HAP-1 (cell line): ENCODE results near the gene TPD52L1.
A peak's percentile ranks its signal among the peaks of the same experiment; 100 is the strongest.

Experiments used
- DNase-seq, 2 experiments: peaks; one replicate each; pipeline ENCODE4 v3.0.0-alpha.2; 2016 to 2020; ENCODE audit warnings: low spot score in 2 of 2
- H3K27me3 ChIP-seq: fragments of 250-450 bp; sonication (Bioruptor Pico); 2 replicates; pipeline ENCODE4 v1.5.1; 2020; ENCODE audit warnings: low read depth, mild to moderate bottlenecking, moderate library complexity
- H3K36me3 ChIP-seq: fragments of 250-450 bp; sonication (Bioruptor Pico); replicated peaks from 2 replicates; pipeline ENCODE4 v1.5.1; 2020; ENCODE audit warnings: mild to moderate bottlenecking
- H3K4me1 ChIP-seq: fragments of 250-450 bp; sonication (Bioruptor Pico); 2 replicates; pipeline ENCODE4 v1.5.1; 2020; ENCODE audit warnings: mild to moderate bottlenecking
- H3K4me3 ChIP-seq: fragments of 250-450 bp; sonication (Bioruptor Pico); 2 replicates; pipeline ENCODE4 v1.5.1; 2020; ENCODE audit warnings: mild to moderate bottlenecking, moderate library complexity
- H3K9me3 ChIP-seq: fragments of 250-450 bp; sonication (Bioruptor Pico); 2 replicates; pipeline ENCODE4 v1.5.1; 2020; ENCODE audit warnings: mild to moderate bottlenecking, moderate library complexity
- in situ Hi-C: fragments of 300-500 bp; cut with MboI; formaldehyde crosslinking; loops from 3 replicates; pipeline ENCODE4 v1.14.3; 2020; ENCODE audit warnings: low sequenced_read_pairs, inconsistent platforms, mixed read lengths

Gene TPD52L1

DNA sequence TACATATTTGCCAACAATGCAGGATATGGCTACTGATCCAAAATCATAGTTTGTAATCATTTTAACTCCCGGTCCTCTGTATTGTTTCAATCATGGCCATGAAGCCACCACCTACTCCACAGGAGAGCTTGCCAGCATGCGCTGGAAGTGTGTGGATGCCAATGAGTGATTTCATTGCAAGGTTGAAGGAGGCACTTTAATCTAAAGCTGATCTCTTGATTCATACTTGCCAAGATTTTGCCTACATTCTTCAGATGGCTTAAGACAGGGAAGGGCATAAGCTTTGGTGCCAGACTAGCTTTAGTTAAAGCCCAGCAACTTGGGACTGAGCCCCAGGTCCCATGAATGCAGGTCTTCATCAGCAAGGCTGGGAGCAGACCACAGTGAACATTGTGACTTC, 58.8 kb downstream of the TPD52L1 start:
- Histone ChIP-seq H3K4me3 (no peak overlapping the region), H3K4me1 (no peaks in the 10 kb centered on the region), H3K36me3 (no peaks in the 10 kb centered on the region), H3K9me3 (no peaks in the 10 kb centered on the region), H3K27me3 (no peaks in the 10 kb centered on the region; the same call in 1 of the 2 replicates)
- in situ Hi-C loops: no loop called here
- no peak for DNase-seq

DNA sequence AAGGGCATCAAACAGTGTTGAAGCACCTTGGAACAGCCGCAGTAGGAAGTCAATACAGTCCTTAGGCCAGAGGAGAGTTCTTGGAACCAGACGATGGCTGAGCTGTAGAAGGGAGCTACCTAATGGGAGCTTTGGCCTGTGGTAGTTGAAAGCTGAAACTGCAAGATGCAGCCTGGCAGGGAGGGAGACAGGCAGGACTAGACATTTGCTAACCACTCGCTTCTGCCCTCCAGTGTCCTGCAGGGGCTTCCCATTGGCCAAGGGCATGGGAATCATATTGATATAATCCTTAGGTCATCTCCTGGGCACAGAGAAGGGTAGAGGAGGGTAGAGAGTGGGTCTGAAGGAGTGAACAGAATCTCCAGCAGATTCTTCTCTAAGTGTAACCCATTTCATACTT, 60.4 kb downstream of the TPD52L1 start:
- no peaks in the 10 kb centered on the region for H3K9me3 ChIP-seq
- no peak for DNase-seq
- H3K4me1 ChIP-seq: no peaks in the 10 kb centered on the region
- no peaks in the 10 kb centered on the region for H3K36me3 ChIP-seq
- H3K4me3 ChIP-seq: no peak overlapping the region
- no peaks in the 10 kb centered on the region; the same call in 1 of the 2 replicates for H3K27me3 ChIP-seq
- in situ Hi-C loops: no loop called here

DNA sequence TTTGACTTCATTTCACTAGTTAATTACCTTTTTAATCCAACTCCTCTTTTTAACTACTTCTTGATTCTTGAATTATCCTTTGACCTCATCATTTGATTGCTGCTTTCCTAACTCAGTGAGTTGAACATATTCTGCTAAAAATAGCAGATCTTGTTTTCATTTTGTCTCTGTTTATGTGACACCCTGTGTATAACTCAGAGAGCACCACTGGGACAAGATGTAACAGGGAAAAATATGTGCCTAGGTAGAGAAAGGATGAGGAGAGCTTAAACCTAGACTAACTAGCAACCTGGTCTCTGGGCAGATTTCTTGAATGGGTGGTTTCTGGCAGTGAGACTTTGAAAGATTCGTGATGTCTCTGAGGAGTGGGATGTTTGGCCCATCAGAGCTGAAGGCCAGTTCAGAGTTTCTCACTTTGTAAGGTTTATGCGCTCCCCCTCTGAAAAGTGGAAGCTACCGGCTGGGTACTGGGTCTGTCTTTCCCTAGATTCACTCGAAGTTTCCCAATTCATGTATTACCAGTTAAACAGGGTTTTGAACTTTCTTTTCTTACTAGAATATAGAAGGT, 61.8 kb downstream of the TPD52L1 start:
- no peak for DNase-seq
- H3K4me3 ChIP-seq: no peak overlapping the region
- no peaks in the 10 kb centered on the region for H3K4me1 ChIP-seq
- in situ Hi-C loops: no loop called here
- no peaks in the 10 kb centered on the region for H3K9me3 ChIP-seq
- H3K36me3 ChIP-seq: no peaks in the 10 kb centered on the region
- no peaks in the 10 kb centered on the region; the same call in 1 of the 2 replicates for H3K27me3 ChIP-seq

DNA sequence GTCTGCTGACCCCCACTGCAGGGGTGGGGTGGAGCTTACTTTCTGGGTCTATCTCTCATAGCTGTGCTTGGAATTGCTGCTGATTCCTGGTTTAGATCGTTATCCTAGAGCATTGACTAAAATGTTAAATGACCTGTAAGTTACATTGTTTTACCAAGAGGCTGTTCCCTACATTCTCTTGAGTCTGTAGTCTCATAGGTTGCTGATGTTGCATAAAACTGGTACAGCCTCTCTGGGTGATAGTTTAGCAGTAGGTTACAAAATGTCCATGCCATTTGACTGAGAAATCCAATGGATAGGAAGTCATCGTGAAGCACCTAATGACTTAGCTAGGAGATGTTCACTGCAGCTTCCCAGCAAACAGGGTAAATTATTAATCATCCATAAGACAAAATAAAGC, 62.4 kb downstream of the TPD52L1 start:
- in situ Hi-C loops: no loop called here
- Histone ChIP-seq H3K4me1 (no peaks in the 10 kb centered on the region), H3K9me3 (no peaks in the 10 kb centered on the region), H3K27me3 (no peaks in the 10 kb centered on the region; the same call in 1 of the 2 replicates), H3K36me3 (no peaks in the 10 kb centered on the region), H3K4me3 (no peak overlapping the region)
- no peak for DNase-seq

DNA sequence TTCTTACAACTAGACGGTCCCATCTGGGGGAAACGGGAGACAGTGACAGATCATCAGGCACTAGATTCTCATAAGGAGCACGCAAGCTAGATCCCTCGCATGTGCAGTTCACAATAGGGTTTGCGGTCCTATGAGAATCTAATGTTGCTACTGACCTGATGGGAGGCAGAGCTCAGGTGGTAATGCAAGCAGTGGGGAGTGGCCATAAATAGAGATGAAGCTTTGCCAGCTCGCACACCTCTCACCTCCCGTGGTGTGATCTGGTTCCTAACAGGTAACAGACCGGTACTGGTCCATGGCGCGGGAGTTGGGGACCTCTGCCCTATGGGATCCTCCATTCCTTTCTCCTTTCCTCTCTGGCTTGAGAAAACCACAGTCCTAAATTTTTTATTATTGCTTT, 63.8 kb downstream of the TPD52L1 start:
- Histone ChIP-seq H3K36me3 (no peaks in the 10 kb centered on the region), H3K4me1 (peaks cover 6% of the 10 kb centered on the region), H3K27me3 (no peaks in the 10 kb centered on the region; the same call in 1 of the 2 replicates), H3K4me3 (no peak overlapping the region), H3K9me3 (no peaks in the 10 kb centered on the region)
- in situ Hi-C loops: no loop called here
- no peak for DNase-seq

DNA sequence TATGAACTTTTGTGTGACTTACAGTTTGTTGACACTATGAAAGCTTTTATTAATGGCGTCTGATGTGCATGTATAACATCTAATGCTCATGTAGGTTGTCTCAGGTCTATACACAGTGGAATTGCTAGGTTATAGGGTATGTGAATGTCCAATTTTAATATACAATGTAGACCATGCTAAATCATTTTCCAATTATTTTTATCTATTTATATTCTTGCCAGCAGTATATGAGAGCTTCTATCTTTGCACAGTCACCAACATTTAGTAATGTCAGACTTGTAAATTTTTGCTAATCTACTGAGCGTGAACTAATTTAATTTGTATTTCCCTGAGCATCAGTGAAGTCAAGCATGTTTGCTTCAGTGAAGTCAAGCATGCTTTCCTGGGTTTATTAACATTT, 64.4 kb downstream of the TPD52L1 start:
- Histone ChIP-seq H3K4me1 (peaks cover 12% of the 10 kb centered on the region), H3K4me3 (no peak overlapping the region), H3K9me3 (no peaks in the 10 kb centered on the region), H3K36me3 (no peaks in the 10 kb centered on the region), H3K27me3 (no peaks in the 10 kb centered on the region; the same call in 1 of the 2 replicates)
- in situ Hi-C loops: no loop called here
- DNase-seq: no peak

DNA sequence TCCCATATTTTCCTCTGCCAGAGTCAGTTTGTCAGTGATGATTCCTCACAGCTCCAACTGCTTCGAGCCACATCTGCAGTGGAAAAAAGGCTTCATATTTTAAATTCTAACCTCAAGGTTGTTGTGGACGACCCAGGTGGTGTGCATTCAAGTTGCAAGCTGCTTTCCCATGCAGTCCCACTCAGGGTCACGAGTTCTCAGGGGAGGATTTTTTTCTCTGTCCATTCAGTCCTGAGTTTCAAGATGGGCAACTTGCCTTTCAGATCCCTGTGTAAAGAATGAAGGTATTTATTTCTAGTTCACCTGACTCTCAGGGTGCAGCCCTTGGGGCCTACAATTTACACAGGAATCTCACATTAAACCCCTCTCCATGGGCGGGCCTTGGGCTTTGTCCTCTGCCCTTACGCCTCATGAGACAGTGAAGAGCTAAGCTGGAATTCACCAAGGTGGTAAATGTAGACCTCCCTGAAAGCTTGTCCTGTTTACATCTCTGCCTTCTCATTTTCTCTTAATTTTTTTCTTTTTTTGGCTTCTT, 65.9 kb downstream of the TPD52L1 start:
- DNase-seq: no peak
- no peaks in the 10 kb centered on the region; the same call in 1 of the 2 replicates for H3K27me3 ChIP-seq
- peaks cover 16% of the 10 kb centered on the region for H3K4me1 ChIP-seq
- H3K9me3 ChIP-seq: no peaks in the 10 kb centered on the region
- H3K4me3 ChIP-seq: no peak overlapping the region
- in situ Hi-C loops: no loop called here
- H3K36me3 ChIP-seq: no peaks in the 10 kb centered on the region

DNA sequence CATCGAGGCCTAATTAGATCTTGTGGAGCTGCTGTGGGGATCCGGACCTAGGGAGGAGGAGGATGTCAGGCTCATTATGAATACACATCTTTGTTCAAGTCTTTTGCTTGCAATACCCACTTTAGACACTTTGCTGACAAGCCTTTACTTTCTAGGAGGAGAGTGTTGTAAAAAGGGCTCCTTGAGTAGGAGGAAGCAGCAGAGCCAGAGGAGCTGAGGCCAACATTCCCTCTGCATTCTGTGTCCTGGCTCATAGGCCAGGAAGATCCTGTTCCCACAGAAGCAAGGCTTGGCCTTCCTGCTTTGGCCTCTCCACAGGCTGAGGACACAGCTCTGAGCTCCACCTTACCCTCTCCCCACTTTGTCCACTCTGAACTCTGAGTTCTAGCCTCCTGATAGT, 67.1 kb downstream of the TPD52L1 start:
- Histone ChIP-seq H3K27me3 (no peaks in the 10 kb centered on the region), H3K9me3 (no peaks in the 10 kb centered on the region), H3K4me3 (no peak overlapping the region), H3K36me3 (no peaks in the 10 kb centered on the region), H3K4me1 (peaks cover 16% of the 10 kb centered on the region)
- in situ Hi-C loops: no loop called here
- no peak for DNase-seq

DNA sequence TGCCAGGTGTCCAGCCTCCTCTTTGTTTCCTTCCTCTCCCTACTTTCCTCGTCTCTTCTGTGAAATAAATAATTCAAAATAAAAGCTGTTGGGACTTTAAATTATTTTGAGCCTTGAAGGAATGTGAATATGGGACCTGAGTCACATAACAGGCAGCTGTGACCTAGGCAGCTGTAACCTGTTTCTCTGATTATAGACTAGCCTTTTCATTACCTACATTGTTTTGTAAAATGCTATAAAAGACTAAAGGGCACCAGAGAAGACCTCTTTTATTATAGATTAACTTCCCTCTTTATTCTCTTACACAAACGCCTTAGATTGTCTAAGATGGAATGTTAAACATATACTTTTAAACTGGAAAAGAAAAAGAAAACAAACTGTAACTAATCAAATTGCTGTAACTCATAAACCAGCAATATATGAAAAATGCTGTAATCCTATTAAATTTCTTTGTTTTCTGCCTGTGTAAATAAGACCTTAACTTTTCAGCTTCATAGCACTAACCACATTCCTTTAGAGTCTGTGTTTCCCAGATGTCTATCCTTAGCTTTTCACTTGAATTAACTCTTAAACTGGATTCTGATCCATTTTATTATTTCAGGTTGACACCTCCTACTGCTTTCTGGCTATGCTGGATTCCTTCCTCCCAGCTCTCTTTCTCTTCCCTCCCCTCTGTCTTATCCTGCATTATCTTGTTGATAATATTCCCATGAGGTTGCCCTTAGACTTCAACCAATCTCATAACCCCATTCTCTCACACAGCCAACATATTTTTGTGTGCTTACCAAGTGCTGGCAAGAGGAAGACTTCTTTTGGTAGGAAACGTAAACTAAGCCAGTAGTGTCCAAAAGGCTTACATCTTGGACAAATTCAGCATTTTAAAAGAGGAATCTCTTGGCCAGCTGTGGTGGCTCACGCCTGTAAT, 69.2 kb downstream of the TPD52L1 start:
- in situ Hi-C loops: no loop called here
- peak; percentile 25 to 91 for DNase-seq
- no peak overlapping the region for H3K4me3 ChIP-seq
- H3K27me3 ChIP-seq: no peaks in the 10 kb centered on the region
- H3K36me3 ChIP-seq: no peaks in the 10 kb centered on the region
- no peaks in the 10 kb centered on the region for H3K9me3 ChIP-seq
- H3K4me1 ChIP-seq: peaks cover 16% of the 10 kb centered on the region

DNA sequence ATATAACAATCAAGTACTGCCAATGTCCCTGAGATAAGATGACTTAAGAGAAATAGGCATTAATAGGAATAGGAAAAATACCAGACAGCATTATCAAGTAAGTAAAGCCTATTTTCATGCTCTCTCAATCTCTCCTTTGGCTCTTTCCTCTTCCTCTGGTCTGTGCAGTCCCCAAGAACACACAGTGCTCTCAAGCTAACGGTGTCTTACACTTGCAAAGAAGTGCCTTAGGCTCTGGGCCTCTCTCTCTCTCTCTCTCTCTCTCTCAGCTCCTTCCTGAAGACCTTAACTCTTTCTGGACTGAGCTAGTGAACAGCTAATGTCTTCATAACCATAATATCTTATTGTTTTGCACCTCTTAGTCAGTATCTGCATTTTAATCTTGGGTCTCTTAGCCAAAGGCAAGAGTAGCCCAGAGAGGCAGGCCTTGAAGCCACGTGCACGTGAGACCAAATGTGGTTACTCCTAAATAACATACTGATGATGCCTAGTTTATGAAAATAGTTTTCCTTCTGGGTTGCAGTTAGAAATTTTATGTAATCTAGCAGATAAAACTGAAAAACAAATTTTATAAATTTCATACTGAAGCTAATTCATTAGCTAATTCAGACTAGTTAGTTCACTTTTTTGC, 70.8 kb downstream of the TPD52L1 start:
- no peaks in the 10 kb centered on the region for H3K9me3 ChIP-seq
- no peaks in the 10 kb centered on the region for H3K36me3 ChIP-seq
- no peaks in the 10 kb centered on the region for H3K27me3 ChIP-seq
- no peak overlapping the region for H3K4me3 ChIP-seq
- H3K4me1 ChIP-seq: peaks cover 19% of the 10 kb centered on the region
- DNase-seq: no peak
- in situ Hi-C loops: no loop called here

DNA sequence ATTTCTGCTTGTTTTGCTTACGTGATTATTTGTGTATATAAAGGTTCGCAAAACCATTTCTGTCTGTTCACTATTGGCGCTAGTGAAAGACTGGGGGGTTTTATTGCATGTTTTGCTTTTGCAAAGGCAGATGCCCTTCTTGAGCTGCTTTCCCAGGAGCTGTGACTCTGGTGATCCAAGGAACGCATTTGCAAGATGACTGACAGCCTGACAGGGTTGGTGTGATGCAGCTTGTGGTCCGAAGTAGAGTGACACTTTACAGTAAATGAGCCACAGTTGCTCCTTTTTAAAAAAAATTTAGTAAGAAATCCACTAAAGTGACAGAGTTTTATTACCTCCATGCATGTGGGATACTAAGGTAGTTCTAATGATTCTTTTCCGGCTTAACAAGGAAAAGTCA, 73.7 kb downstream of the TPD52L1 start:
- no peaks in the 10 kb centered on the region for H3K9me3 ChIP-seq
- H3K27me3 ChIP-seq: no peaks in the 10 kb centered on the region
- no peak overlapping the region for H3K4me3 ChIP-seq
- H3K4me1 ChIP-seq: peaks cover 15% of the 10 kb centered on the region
- H3K36me3 ChIP-seq: no peaks in the 10 kb centered on the region
- DNase-seq: no peak
- in situ Hi-C loops: no loop called here

DNA sequence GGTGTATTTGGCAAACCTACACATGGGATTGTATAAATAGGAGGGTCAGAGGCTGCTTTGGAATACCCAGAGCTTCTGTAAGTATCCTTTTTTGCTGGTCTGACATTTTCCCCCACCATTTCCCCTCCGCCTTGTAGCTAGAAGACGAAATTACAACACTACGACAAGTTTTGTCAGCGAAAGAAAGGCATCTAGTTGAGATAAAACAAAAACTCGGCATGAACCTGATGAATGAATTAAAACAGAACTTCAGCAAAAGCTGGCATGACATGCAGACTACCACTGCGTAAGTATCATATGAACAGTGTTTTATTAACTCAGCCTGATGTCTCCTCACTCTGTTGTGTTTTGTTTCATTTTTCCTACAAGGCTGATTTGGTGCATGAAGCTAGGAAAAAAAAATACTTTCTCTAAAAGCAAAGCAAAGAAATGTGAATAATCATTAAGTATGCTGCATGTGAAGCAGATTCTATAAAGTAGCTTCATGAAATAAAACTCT, 75.5 kb downstream of the TPD52L1 start:
- Histone ChIP-seq H3K27me3 (no peaks in the 10 kb centered on the region), H3K9me3 (no peaks in the 10 kb centered on the region), H3K4me1 (peaks cover 13% of the 10 kb centered on the region), H3K36me3 (no peaks in the 10 kb centered on the region), H3K4me3 (no peak overlapping the region)
- DNase-seq: no peak
- in situ Hi-C loops: no loop called here

DNA sequence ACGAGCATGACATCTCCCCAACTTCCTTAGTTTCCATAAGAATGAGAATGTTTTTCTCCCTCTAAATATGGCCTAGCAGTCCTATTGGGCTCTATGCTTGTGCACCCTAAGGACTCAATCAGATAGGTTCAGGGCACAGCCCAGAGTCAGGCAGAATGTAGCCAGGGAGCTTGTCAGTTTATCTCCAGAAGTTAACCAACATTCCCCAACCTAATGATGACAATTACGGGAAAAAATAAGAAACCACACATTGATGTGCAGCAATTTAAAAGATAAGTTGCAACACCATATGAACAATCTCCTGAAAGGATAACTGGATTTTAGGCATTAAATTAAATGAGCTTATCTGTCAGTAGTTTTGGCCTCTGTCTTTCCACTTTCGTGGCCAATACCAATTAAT, 77.1 kb downstream of the TPD52L1 start:
- Histone ChIP-seq H3K4me3 (no peak overlapping the region), H3K36me3 (no peaks in the 10 kb centered on the region), H3K27me3 (no peaks in the 10 kb centered on the region), H3K9me3 (no peaks in the 10 kb centered on the region), H3K4me1 (peaks cover 13% of the 10 kb centered on the region)
- in situ Hi-C loops: no loop called here
- DNase-seq: no peak

DNA sequence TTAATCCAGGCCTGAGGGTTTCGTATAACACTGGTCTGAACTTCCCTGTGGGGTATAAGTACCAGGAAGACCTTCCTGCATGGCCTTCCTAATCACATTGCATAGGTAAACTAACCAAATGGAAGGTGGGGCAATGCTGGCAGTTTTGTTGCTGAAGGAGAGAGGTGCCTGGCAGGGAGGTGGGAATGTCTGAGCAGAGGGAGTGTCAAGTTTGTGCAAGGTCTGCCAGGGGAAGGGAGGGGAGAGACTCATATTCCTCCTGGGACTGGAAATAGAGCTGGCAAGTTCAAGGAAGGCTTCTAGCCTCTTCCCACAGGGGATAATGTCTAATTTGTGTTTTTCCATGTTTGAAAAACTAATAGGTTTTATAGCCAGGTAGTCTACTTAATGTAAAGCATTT, 77.6 kb downstream of the TPD52L1 start:
- peaks cover 13% of the 10 kb centered on the region for H3K4me1 ChIP-seq
- H3K9me3 ChIP-seq: no peaks in the 10 kb centered on the region
- no peak for DNase-seq
- in situ Hi-C loops: no loop called here
- H3K36me3 ChIP-seq: no peaks in the 10 kb centered on the region
- H3K4me3 ChIP-seq: no peak overlapping the region
- H3K27me3 ChIP-seq: no peaks in the 10 kb centered on the region
